Astrocyte (in vitro differentiated cells and primary cell): ENCODE measurements around the gene TMSB10. TPM values are rescaled to one million over a fixed set of nuclear protein-coding genes. Genes with fewer than 3 reads are reported as not detected.
"Not testable (repeated sequence)": the region's sequence is repeated elsewhere in the genome, so short reads cannot be mapped to it uniquely, and the experiment has no call there.

Experiments used
- DNase-seq: peaks from one replicate; pipeline ENCODE4 v3.0.0-alpha.2; 2010; ENCODE audit warnings: low read depth
- FAIRE-seq: peaks from 2 replicates; lab custom pipeline; 2011; peaks lifted over from hg19 to GRCh38; lab: Jason Lieb, UNC
- H2AFZ ChIP-seq: 2 replicates; pipeline ENCODE4 v1.6.0; 2012; ENCODE audit warnings: low read depth, low read length, inconsistent platforms
- H3K27ac ChIP-seq: 2 replicates; pipeline ENCODE4 v1.5.1; 2011; ENCODE audit warnings: low read depth, low read length, inconsistent platforms
- H3K27me3 ChIP-seq: 2 replicates; pipeline ENCODE4 v1.6.0; 2011; ENCODE audit warnings: low read length, inconsistent platforms; ENCODE audit not compliant: insufficient read depth
- H3K36me3 ChIP-seq: 2 replicates; pipeline ENCODE4 v1.5.1; 2011; ENCODE audit warnings: low read length, inconsistent platforms; ENCODE audit not compliant: insufficient read depth
- H3K4me1 ChIP-seq: 2 replicates; pipeline ENCODE4 v1.5.1; 2011; ENCODE audit warnings: low read length, inconsistent platforms; ENCODE audit not compliant: insufficient read depth
- H3K4me2 ChIP-seq: 2 replicates; pipeline ENCODE4 v1.6.0; 2012; ENCODE audit warnings: low read length, inconsistent platforms
- H3K4me3 ChIP-seq: 2 replicates; pipeline ENCODE4 v1.5.1; 2011; ENCODE audit warnings: low read depth, mild to moderate bottlenecking, low read length, inconsistent platforms; ENCODE audit not compliant: insufficient read depth
- H3K79me2 ChIP-seq: 2 replicates; pipeline ENCODE4 v1.6.0; 2012; ENCODE audit warnings: mild to moderate bottlenecking, low read length, inconsistent platforms; ENCODE audit not compliant: insufficient read depth
- H3K9ac ChIP-seq: 2 replicates; pipeline ENCODE4 v1.6.0; 2012; ENCODE audit warnings: mild to moderate bottlenecking, low read length, inconsistent platforms
- H3K9me3 ChIP-seq: 2 replicates; pipeline ENCODE4 v1.5.1; 2012; ENCODE audit warnings: low read depth, mild to moderate bottlenecking, low read length, inconsistent platforms; ENCODE audit not compliant: insufficient read depth
- H4K20me1 ChIP-seq: 2 replicates; pipeline ENCODE4 v1.6.0; 2012; ENCODE audit warnings: low read length, inconsistent platforms; ENCODE audit not compliant: insufficient read depth
- H3K27ac Mint-ChIP-seq: one replicate; pipeline ENCODE4 v1.8.0; 2021; ENCODE audit warnings: mild to moderate bottlenecking, mixed read lengths; ENCODE audit not compliant: unreplicated experiment
- H3K27me3 Mint-ChIP-seq: one replicate; pipeline ENCODE4 v1.8.0; 2021; ENCODE audit warnings: low read depth, mixed read lengths; ENCODE audit not compliant: unreplicated experiment
- H3K36me3 Mint-ChIP-seq: one replicate; pipeline ENCODE4 v1.8.0; 2021; ENCODE audit warnings: low read depth, mixed read lengths; ENCODE audit not compliant: unreplicated experiment
- H3K4me1 Mint-ChIP-seq: one replicate; pipeline ENCODE4 v1.8.0; 2021; ENCODE audit warnings: low read depth, mixed read lengths; ENCODE audit not compliant: unreplicated experiment
- H3K4me3 Mint-ChIP-seq: one replicate; pipeline ENCODE4 v1.8.0; 2021; ENCODE audit warnings: mild to moderate bottlenecking, moderate library complexity, mixed read lengths; ENCODE audit not compliant: unreplicated experiment
- H3K9me3 Mint-ChIP-seq: one replicate; pipeline ENCODE4 v1.8.0; 2021; ENCODE audit warnings: mild to moderate bottlenecking, mixed read lengths; ENCODE audit not compliant: unreplicated experiment
- CTCF ChIP-seq: IDR thresholded peaks from 2 replicates; pipeline ENCODE4 v1.5.1; 2011; ENCODE audit warnings: low read depth, mild to moderate bottlenecking, inconsistent platforms, low read length, moderate library complexity; ENCODE audit not compliant: insufficient read depth
- EZH2 ChIP-seq: IDR thresholded peaks from 2 replicates; pipeline ENCODE4 v1.6.1; 2012; ENCODE audit warnings: mild to moderate bottlenecking, low read length, inconsistent platforms; ENCODE audit not compliant: insufficient read depth
- total RNA-seq: library from RNA; stranded (reverse); gene quantifications from 2 replicates; pipeline ENCODE4 v1.2.1, GENCODE V29; 2021

Gene TMSB10
- total RNA-seq, 1 donor from 2014 or later, result 3,439 TPM

GRCh38 chr2:84911135-84911678, 5.8 kb downstream of the TMSB10 start:
- FAIRE-seq, result no peak
- H4K20me1 ChIP-seq, result peaks cover 13% of the 10 kb centered on the region

GRCh38 chr2:84912984-84913383, 7.5 kb downstream of the TMSB10 start:
- DNase-seq (no peak), FAIRE-seq (no peak)
- H3K9me3 Mint-ChIP-seq, result peaks cover 2% of the 10 kb centered on the region
- Histone ChIP-seq H3K27ac (no peak overlapping the region), H2AFZ (no peak overlapping the region), H4K20me1 (no peaks in the 10 kb centered on the region), H3K9me3 (peaks cover 7% of the 10 kb centered on the region), H3K36me3 (no peaks in the 10 kb centered on the region), H3K4me1 (no peaks in the 10 kb centered on the region), H3K4me2 (no peak overlapping the region), H3K9ac (no peak overlapping the region), H3K79me2 (no peaks in the 10 kb centered on the region), H3K27me3 (no peaks in the 10 kb centered on the region), H3K4me3 (no peak overlapping the region)
- no peak overlapping the region for H3K4me3 Mint-ChIP-seq
- peaks cover 4% of the 10 kb centered on the region for H3K4me1 Mint-ChIP-seq
- TF ChIP-seq CTCF (no peak), EZH2 (no peak)
- H3K27ac Mint-ChIP-seq, result no peak overlapping the region
- H3K36me3 Mint-ChIP-seq, result peaks cover 4% of the 10 kb centered on the region
- no peaks in the 10 kb centered on the region for H3K27me3 Mint-ChIP-seq

More at GRCh38 chr2:84911135-84911678, 5.8 kb downstream of the TMSB10 start:
- H2AFZ ChIP-seq, result no peak overlapping the region
- no peak for DNase-seq
- peaks cover 5% of the 10 kb centered on the region for H3K36me3 ChIP-seq
- H3K4me3 Mint-ChIP-seq, result no peak overlapping the region
- peaks cover 7% of the 10 kb centered on the region for H3K4me1 Mint-ChIP-seq
- H3K36me3 Mint-ChIP-seq, result peaks cover 12% of the 10 kb centered on the region
- no peak overlapping the region for H3K27ac Mint-ChIP-seq
- H3K4me2 ChIP-seq, result no peak overlapping the region
- no peaks in the 10 kb centered on the region for H3K4me1 ChIP-seq
- no peaks in the 10 kb centered on the region for H3K27me3 ChIP-seq
- H3K9me3 ChIP-seq, result peaks cover 7% of the 10 kb centered on the region
- no peak overlapping the region for H3K27ac ChIP-seq
- TF ChIP-seq EZH2, result no peak
- TF ChIP-seq CTCF, result no peak
- no peak overlapping the region for H3K9ac ChIP-seq
- peaks cover 14% of the 10 kb centered on the region for H3K79me2 ChIP-seq
- no peak overlapping the region for H3K4me3 ChIP-seq
- H3K27me3 Mint-ChIP-seq, result no peaks in the 10 kb centered on the region
- H3K9me3 Mint-ChIP-seq, result peaks cover 2% of the 10 kb centered on the region

GRCh38 chr2:84914334-84914733, 8.9 kb downstream of the TMSB10 start:
- Histone ChIP-seq H3K27me3 (no peaks in the 10 kb centered on the region), H4K20me1 (no peaks in the 10 kb centered on the region), H3K9ac (no peak overlapping the region), H3K4me3 (no peak overlapping the region), H3K79me2 (no peaks in the 10 kb centered on the region), H3K9me3 (peaks cover 5% of the 10 kb centered on the region), H3K36me3 (no peaks in the 10 kb centered on the region), H2AFZ (no peak overlapping the region), H3K4me2 (no peak overlapping the region), H3K4me1 (peaks cover 1% of the 10 kb centered on the region), H3K27ac (no peak overlapping the region)
- no peaks in the 10 kb centered on the region for H3K27me3 Mint-ChIP-seq
- H3K27ac Mint-ChIP-seq, result no peak overlapping the region
- DNase-seq (no peak), FAIRE-seq (no peak)
- peaks cover 2% of the 10 kb centered on the region for H3K4me1 Mint-ChIP-seq
- H3K9me3 Mint-ChIP-seq, result peaks cover 1% of the 10 kb centered on the region
- TF ChIP-seq CTCF (no peak), EZH2 (no peak)
- no peaks in the 10 kb centered on the region for H3K36me3 Mint-ChIP-seq
- H3K4me3 Mint-ChIP-seq, result no peak overlapping the region

GRCh38 chr2:84915675-84916074, 10.2 kb downstream of the TMSB10 start:
- H2AFZ ChIP-seq, H3K4me3 Mint-ChIP-seq, H3K36me3 ChIP-seq, H3K27me3 Mint-ChIP-seq, H3K27me3 ChIP-seq, H3K79me2 ChIP-seq, H3K9me3 Mint-ChIP-seq, H4K20me1 ChIP-seq, H3K36me3 Mint-ChIP-seq, H3K9me3 ChIP-seq, H3K9ac ChIP-seq, H3K4me2 ChIP-seq, H3K4me3 ChIP-seq, DNase-seq, H3K27ac Mint-ChIP-seq, FAIRE-seq, H3K27ac ChIP-seq: not testable (repeated sequence)
- peaks cover 12% of the 10 kb centered on the region for H3K4me1 ChIP-seq
- H3K4me1 Mint-ChIP-seq, result peaks cover 11% of the 10 kb centered on the region
